Neutrophil (primary cell): ENCODE measurements around the gene VAV3.

ENCODE experiments used
- H3K27ac ChIP-seq: fragments of 200-600 bp; sonication (generic); 2 replicates; pipeline ENCODE4 v1.5.1; 2016; ENCODE audit warnings: mild to moderate bottlenecking, moderate library complexity
- H3K27me3 ChIP-seq: fragments of 200-600 bp; sonication (generic); 2 replicates; pipeline ENCODE4 v1.6.0; 2016; ENCODE audit warnings: mild to moderate bottlenecking
- H3K36me3 ChIP-seq: fragments of 200-600 bp; sonication (generic); 2 replicates; pipeline ENCODE4 v1.5.1; 2017
- H3K4me1 ChIP-seq, 2 experiments: fragments of 200-600 bp in 1 of 2; sonication (generic) in 1 of 2; 1 replicate in 1 of 2; 2 replicates in 1 of 2; pipeline versions ENCODE4 v1.5.1 to v1.6.1; 2013 to 2016; ENCODE audit warnings: low read depth in 1 of 2, low read length in 1 of 2, mild to moderate bottlenecking in 1 of 2, moderate library complexity in 1 of 2; ENCODE audit not compliant: control insufficient read depth in 1 of 2, insufficient read depth in 1 of 2
- H3K4me3 ChIP-seq, 2 experiments: fragments of 200-600 bp in 1 of 2; sonication (generic) in 1 of 2; 1 replicate in 1 of 2; 2 replicates in 1 of 2; pipeline ENCODE4 v1.5.1; 2013 to 2016; ENCODE audit warnings: low read depth in 1 of 2, low read length in 1 of 2, mild to moderate bottlenecking in 1 of 2, moderate library complexity in 1 of 2
- H3K9me3 ChIP-seq: fragments of 200-600 bp; sonication (generic); 2 replicates; pipeline ENCODE4 v1.5.1; 2016
- TF ChIP-seq, protein P1 (sequence below): fragments of 200-600 bp; sonication (generic); IDR thresholded peaks from 2 replicates; pipeline ENCODE4 v1.5.1; 2016; ENCODE audit warnings: antibody characterized with exemption

VAV3 gene

DNA sequence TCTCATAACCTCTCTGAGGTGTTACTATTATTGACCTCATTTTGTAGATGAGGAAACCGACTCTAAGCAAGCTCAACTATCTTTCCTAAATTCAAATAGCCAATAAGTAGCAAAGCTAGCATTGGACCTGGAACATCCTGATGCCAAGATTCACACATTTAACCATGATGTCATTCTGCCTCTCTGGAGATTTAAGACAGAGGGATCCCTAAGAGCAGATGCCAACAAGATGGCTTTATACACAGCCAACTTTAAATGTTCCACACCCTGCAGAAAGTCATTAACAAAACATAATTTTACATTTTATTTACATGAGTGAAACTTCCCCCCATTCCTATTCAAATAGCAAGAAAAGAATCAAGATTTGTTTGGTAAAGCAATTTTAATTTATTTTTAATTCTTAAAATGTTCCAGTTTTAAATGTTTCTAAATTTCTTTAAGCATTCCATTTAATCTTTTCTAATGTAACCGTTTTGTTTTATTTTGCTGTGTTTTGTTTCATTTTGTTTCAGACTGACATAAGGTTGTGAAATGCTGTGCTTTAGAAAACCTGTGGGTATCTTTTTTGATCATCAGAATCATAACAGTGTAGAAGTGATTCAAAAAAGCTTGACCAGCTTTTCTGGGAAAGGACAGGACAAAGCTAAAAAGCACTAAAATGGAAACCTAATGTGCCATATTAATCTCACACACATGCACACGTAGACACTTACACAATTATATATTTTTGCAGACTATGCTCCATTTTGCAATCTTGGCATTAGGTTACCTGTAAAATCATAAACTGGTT is 7.6 kb upstream of the VAV3 start:
- Histone ChIP-seq H3K27ac (no peak overlapping the region), H3K9me3 (no peaks in the 10 kb centered on the region), H3K36me3 (no peaks in the 10 kb centered on the region), H3K27me3 (no peaks in the 10 kb centered on the region), H3K4me3 (no peak overlapping the region), H3K4me1 (no peaks in the 10 kb centered on the region)
- TF ChIP-seq, protein P1, sequence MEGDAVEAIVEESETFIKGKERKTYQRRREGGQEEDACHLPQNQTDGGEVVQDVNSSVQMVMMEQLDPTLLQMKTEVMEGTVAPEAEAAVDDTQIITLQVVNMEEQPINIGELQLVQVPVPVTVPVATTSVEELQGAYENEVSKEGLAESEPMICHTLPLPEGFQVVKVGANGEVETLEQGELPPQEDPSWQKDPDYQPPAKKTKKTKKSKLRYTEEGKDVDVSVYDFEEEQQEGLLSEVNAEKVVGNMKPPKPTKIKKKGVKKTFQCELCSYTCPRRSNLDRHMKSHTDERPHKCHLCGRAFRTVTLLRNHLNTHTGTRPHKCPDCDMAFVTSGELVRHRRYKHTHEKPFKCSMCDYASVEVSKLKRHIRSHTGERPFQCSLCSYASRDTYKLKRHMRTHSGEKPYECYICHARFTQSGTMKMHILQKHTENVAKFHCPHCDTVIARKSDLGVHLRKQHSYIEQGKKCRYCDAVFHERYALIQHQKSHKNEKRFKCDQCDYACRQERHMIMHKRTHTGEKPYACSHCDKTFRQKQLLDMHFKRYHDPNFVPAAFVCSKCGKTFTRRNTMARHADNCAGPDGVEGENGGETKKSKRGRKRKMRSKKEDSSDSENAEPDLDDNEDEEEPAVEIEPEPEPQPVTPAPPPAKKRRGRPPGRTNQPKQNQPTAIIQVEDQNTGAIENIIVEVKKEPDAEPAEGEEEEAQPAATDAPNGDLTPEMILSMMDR = no peak

DNA sequence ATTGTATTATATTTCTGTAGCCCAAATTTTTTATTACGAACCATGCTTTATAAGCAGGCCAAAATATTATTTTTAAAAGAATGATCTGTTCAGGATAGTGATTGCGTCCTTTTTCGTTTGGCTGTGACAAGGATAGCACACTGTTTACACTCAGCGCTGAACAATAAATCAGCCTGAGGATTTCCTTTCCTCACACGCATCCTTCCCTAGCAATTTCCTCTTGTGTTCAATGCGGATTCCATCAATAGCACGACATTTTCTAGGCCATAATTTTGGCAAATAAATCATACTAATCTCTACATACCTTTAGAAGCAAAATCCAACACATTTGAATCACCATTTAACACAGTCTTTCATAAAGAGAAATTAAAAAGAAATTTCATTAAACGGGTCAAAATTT is 1.6 kb upstream of the VAV3 start:
- Histone ChIP-seq H3K27ac (no peak overlapping the region), H3K36me3 (no peaks in the 10 kb centered on the region), H3K4me1 (peaks cover 26 to 28% of the 10 kb centered on the region in 2 experiments), H3K27me3 (no peaks in the 10 kb centered on the region), H3K4me3 (no peak overlapping the region), H3K9me3 (no peaks in the 10 kb centered on the region)
- TF ChIP-seq, protein P1 = no peak

DNA sequence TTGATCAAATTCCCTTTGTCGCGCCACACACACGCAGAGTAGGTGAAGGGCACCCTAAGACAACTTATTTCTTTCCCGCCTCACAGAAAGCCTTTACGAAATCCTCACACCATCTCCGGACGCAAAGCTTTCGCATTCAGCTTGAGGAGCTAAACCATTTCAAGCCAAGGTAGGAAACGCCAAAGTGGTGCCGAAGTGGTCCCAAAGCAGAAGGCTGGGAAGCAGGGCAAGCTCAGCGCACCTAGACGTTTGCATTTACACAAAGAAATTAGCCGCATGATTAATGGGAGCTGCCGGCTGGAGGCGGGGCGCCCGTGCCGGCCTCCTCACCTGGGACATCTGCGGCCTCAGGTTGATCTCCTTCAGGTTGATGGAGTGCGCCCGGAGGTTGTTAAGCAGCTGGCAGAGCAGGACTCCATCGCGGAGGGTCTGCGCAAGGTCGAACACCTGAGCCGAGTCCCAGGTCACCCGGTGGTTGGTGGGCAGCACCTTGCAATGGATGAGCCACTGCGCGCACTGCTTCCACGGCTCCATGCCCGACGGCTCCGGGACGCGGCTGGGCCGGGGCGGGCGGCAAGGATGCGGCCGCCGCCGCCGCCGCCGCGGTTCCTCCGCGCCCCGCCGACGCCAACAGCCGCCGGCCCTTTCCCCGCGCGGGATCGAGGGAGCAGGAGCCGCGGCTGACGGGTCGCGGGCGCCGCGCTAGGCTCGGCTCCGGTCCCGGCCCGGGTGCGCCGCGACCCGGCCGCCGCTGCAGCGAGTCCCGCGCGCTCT is 457 bp downstream of the VAV3 start:
- Histone ChIP-seq H3K27ac (peak overlapping the region; percentile 92), H3K27me3 (no peaks in the 10 kb centered on the region), H3K4me1 (peaks cover 28 to 31% of the 10 kb centered on the region in 2 experiments), H3K36me3 (no peaks in the 10 kb centered on the region), H3K9me3 (no peaks in the 10 kb centered on the region), H3K4me3 (peak overlapping the region; percentile 88 to 99)
- TF ChIP-seq, protein P1 = no peak

DNA sequence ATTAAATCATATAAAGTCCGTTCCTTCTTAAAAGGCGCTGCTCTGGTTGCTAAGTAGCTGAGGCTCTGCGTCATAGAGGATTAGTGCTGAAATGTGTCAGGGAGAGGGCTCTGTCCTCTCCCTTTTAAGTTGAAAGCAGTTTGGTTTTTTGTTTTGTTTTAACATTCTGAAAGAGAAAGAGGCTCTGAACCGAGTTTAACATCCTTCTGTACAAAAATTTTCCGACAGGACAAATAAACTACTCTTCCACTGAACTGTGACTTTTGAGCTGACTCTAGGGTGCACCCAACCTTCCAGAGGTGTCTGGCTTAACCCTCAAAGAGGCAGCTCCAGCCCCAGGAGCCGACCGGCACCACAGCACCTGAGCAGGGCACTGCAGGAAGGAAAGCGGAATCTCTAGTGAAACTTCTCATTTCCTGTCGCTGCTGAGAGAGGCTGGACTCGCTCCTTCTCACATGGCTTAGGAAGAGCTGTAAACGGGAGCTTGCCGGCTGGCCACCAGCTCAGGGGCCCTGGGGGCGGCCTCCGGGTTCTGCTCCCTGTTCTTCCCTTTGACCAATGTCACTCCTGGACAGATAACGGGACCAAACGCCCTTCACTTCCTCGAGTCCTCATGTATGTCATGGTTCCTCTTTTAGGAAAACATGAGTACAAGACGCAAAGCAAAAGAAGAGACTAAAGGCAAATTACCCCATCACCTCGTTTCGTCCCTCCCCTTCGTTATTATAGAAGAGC is 1.2 kb downstream of the VAV3 start:
- Histone ChIP-seq H3K9me3 (no peaks in the 10 kb centered on the region), H3K27me3 (no peaks in the 10 kb centered on the region), H3K27ac (peak overlapping the region; percentile 92), H3K36me3 (no peaks in the 10 kb centered on the region), H3K4me3 (peak overlapping the region; percentile 88 to 99), H3K4me1 (peaks cover 28 to 31% of the 10 kb centered on the region in 2 experiments)
- TF ChIP-seq, protein P1 = no peak

GRCh38 chr1:107963008-107963407 is 2.0 kb downstream of the VAV3 start:
- TF ChIP-seq, protein P1 = no peak
- H3K36me3 ChIP-seq = no peaks in the 10 kb centered on the region
- H3K4me1 ChIP-seq = peaks cover 28 to 31% of the 10 kb centered on the region in 2 experiments
- H3K27ac ChIP-seq = peak overlapping the region; percentile 92
- no peaks in the 10 kb centered on the region for H3K27me3 ChIP-seq
- no peaks in the 10 kb centered on the region for H3K9me3 ChIP-seq
- H3K4me3 ChIP-seq = peak overlapping the region; percentile 88 to 99
